Coronary artery (tissue), 2 donors: ENCODE data around the gene RELL1.

Experiments
- DNase-seq: peaks from one replicate; pipeline ENCODE4 v3.0.0-alpha.2; 2017; ENCODE audit warnings: low spot score
- H3K27ac ChIP-seq, 2 donors: fragments of 200-600 bp; sonication (generic); one replicate each; pipeline ENCODE4 v1.5.1; 2016 to 2019
- H3K4me3 ChIP-seq: fragments of 200-600 bp; sonication (generic); 2 replicates; pipeline ENCODE4 v1.5.1; 2016; ENCODE audit warnings: mild to moderate bottlenecking, moderate library complexity
- TF ChIP-seq, protein P1 (sequence below): fragments of 200-600 bp; sonication (generic); IDR thresholded peaks from one replicate; pipeline ENCODE4 v1.5.1; 2019; ENCODE audit warnings: antibody characterized with exemption

The RELL1 gene

DNA sequence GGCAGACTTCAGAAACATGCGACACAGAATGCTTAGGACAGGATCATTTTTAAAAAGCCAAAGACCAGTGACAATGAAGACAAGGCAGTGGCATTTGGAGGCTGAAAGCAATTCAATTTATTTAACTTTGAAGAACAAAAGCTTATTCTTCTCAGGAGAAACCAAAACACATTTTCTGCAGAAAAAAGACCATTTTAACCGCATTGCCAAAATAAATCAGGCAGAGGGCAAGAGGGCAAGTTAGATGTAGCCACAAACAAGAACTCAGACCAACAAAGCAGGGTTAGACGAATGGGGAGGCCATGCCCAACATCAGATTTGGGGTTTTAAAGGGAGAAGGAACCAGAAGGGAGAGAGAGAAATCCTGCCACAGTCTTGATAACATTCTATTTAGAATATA, 58.9 kb downstream of the RELL1 start:
- no peak overlapping the region for H3K27ac ChIP-seq

DNA sequence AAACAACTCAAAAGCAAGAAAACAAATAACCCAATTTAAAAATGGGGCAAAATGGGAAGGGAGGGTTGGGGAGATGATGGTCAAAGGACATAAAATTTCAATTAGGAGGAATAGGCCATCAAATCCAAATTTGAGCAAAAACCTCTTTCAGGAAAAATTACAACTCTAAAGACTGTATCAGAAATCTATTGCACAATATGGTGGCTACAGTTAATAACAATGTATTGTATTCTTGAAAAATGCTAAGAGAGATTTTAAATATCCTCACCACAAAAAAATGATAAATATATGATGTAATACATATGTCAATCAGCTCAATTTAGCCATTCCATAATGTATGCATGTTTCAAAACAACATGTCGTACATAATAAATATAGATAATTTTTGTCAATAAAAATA, 60.7 kb downstream of the RELL1 start:
- TF ChIP-seq, protein P1, sequence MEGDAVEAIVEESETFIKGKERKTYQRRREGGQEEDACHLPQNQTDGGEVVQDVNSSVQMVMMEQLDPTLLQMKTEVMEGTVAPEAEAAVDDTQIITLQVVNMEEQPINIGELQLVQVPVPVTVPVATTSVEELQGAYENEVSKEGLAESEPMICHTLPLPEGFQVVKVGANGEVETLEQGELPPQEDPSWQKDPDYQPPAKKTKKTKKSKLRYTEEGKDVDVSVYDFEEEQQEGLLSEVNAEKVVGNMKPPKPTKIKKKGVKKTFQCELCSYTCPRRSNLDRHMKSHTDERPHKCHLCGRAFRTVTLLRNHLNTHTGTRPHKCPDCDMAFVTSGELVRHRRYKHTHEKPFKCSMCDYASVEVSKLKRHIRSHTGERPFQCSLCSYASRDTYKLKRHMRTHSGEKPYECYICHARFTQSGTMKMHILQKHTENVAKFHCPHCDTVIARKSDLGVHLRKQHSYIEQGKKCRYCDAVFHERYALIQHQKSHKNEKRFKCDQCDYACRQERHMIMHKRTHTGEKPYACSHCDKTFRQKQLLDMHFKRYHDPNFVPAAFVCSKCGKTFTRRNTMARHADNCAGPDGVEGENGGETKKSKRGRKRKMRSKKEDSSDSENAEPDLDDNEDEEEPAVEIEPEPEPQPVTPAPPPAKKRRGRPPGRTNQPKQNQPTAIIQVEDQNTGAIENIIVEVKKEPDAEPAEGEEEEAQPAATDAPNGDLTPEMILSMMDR, result no peak
- H3K4me3 ChIP-seq, result no peak overlapping the region
- no peak overlapping the region for H3K27ac ChIP-seq
- no peak for DNase-seq

More for the DNA sequence above, 58.9 kb downstream of the RELL1 start:
- TF ChIP-seq, protein P1, result no peak
- DNase-seq, result no peak
- no peak overlapping the region for H3K4me3 ChIP-seq

DNA sequence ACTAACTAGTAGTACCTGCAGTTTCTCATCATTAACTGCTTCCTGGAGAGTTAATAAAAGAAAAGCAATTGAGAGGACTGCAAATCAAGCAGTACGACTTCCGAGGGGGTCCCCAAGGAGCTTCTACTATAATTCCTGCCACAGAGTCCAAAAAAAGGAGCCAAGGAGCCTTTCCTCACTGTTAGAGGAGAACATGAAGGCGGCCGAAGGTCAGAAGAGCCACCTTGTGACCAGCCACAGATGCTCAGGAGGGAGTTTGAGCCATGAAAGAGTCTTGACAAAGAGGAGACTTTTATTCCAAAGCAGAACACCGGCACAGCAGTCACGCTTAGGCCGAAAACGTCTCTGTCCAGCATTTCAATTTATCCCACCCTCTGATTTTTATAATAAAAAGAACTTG, 62.2 kb downstream of the RELL1 start:
- no peak for DNase-seq
- TF ChIP-seq, protein P1, result no peak
- Histone ChIP-seq H3K4me3 (no peak overlapping the region), H3K27ac (no peak overlapping the region)

DNA sequence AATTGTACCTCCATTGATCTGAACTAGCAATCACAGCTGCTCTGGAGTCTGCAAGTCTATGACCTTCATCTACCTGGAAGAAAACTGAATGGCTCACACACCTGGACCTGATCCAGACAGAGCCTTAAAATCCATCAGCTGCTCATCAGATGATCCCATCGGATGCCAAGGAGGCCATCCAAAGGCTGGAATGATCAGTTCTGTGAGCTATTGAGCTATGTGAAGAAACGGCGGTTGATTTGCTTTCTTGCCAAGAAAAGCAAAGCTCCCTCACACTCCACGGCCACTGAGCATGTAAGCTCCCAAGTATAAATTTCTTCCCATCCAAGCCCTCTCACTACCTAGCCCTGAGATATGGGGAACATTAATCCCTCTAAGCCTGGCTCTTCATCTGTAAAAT, 63.1 kb downstream of the RELL1 start:
- TF ChIP-seq, protein P1, result no peak
- Histone ChIP-seq H3K4me3 (no peak overlapping the region), H3K27ac (no peak overlapping the region)
- no peak for DNase-seq

DNA sequence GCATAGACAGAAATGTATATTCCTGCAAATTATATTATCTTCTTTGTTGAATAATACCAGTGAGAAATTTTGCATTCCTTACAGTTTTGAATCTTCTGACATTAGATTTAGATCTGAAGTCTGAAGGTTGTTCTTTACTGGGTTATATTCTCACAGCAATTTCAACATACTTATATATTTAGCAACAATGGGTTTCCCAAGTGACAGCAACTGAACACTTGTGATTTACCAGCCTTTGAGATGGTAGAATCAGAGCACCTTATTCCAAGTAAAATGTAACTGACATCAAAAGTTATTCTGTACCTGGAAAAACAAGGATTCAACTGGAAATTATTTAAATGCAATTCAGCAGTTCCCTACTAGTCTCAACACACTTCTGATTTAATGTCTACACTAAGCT, 66.0 kb downstream of the RELL1 start:
- Histone ChIP-seq H3K4me3 (no peak overlapping the region), H3K27ac (no peak overlapping the region)
- TF ChIP-seq, protein P1, result no peak

DNA sequence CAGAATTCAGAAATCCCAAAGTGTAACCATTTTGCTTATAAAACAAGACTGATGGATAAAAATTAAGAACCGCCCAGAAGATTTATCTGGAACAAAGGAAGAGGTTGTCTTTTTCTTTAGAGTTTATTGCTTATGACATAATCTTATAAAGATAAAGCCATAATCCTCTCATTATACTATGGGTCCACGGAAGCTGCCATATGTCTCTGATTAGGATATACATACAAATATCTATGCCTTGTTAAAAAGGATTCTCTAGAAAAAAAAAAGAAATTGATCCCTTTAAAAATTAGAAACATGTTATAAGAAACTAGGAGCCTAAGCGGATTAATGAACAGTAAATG, 70.5 kb downstream of the RELL1 start:
- no peak for DNase-seq
- Histone ChIP-seq H3K4me3 (no peak overlapping the region), H3K27ac (no peak overlapping the region)
- TF ChIP-seq, protein P1, result no peak

More for the DNA sequence above, 66.0 kb downstream of the RELL1 start:
- no peak for DNase-seq

DNA sequence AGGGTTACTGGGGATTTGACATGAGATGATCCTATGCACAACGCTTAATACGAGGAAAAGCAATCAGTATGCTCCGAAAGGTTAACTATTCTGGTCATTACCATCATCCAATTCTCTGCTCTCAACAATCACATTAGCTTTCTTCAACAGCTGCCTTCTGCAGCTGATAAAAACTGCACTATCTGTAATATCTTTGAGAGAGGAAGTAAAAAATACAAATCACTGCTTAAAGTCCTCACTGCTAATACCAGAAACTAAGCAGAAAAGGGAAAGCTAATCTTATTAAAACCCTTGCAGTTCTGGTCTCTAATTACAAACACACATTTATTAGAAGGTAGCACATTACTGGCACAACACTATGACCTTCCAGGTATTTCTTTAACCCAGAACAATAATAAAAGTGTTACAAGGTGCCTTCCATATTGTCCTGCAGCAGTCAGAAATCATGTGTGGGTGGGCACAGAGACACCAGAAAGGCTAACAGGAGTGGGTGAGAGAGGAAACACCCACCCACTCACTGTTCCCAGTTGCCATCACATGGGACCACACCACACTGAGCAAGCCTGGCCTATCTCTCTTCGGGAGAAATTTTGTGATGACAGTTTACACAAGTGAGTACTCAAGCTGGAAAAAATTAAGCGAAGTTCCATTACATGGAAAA, 71.0 kb downstream of the RELL1 start:
- DNase-seq, result no peak
- H3K27ac ChIP-seq, result no peak overlapping the region

More for the DNA sequence above, 71.0 kb downstream of the RELL1 start:
- H3K4me3 ChIP-seq, result no peak overlapping the region
- TF ChIP-seq, protein P1, result no peak
